ENCODE data around the gene FOSB. TPM values are rescaled to one million over a fixed set of nuclear protein-coding genes. Genes with fewer than 3 reads are reported as not detected.

Gene FOSB
- total and polyA plus RNA-seq, 4 donors = 7.9 to 24.2 (median 16.4) TPM

DNA sequence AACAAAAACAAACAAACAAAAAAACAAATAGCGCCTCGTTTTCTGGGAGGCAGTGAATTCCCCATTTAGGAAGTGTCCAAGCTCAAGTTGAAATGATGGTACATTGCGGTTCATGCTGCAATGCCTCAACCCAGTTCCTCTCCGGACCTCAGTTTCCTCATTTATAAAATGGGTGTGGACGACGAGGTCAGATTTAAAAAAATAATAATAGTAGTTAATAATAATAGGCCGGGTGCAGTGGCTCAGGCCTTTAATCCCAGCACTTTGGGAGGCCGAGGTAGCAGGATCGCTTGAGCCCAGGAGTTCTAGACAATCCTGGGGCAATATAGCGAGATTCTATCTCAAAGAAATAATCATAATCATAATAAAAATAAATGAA lies 28.6 kb upstream of the FOSB start:
- H3K4me3 ChIP-seq = no peak overlapping the region
- H3K9me3 ChIP-seq (ENCODE audit: control insufficient read depth in 4 of 4, insufficient read depth in 3 of 4, low read length in 3 of 4) = no peaks in the 10 kb centered on the region
- WGBS, 2 donors = 30 to 35% methylated on average over 10 of the region's 10 CpGs
- no peaks in the 10 kb centered on the region for H3K27me3 ChIP-seq (ENCODE audit: control insufficient read depth in 3 of 3, insufficient read depth in 3 of 3, low read length in 2 of 3)
- peak overlapping the region in 1 of 2 donors; percentile 42 for H3K9ac ChIP-seq (ENCODE audit: insufficient read depth in 1 of 2, low read length in 2 of 2)
- peaks cover 0 to 12% (median 3%) of the 10 kb centered on the region in 5 donors for H3K4me1 ChIP-seq (ENCODE audit: control insufficient read depth in 5 of 5, insufficient read depth in 5 of 5, low read length in 5 of 5)
- DNase-seq (no peak), ATAC-seq (ENCODE audit: insufficient read depth, low FRiP score) (no peak)
- H3K36me3 ChIP-seq (ENCODE audit: control insufficient read depth in 4 of 4, insufficient read depth in 4 of 4, low read length in 4 of 4) = no peaks in the 10 kb centered on the region
- H3K27ac ChIP-seq (ENCODE audit: low read depth in 1 of 2, low read length in 1 of 2) = peak overlapping the region in 1 of 2 donors; percentile 97
- TF ChIP-seq, protein P1, sequence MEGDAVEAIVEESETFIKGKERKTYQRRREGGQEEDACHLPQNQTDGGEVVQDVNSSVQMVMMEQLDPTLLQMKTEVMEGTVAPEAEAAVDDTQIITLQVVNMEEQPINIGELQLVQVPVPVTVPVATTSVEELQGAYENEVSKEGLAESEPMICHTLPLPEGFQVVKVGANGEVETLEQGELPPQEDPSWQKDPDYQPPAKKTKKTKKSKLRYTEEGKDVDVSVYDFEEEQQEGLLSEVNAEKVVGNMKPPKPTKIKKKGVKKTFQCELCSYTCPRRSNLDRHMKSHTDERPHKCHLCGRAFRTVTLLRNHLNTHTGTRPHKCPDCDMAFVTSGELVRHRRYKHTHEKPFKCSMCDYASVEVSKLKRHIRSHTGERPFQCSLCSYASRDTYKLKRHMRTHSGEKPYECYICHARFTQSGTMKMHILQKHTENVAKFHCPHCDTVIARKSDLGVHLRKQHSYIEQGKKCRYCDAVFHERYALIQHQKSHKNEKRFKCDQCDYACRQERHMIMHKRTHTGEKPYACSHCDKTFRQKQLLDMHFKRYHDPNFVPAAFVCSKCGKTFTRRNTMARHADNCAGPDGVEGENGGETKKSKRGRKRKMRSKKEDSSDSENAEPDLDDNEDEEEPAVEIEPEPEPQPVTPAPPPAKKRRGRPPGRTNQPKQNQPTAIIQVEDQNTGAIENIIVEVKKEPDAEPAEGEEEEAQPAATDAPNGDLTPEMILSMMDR (IDR thresholded peaks at IDR 0.05; ENCODE audit: control extremely low read depth, extremely low read depth) = no peak

DNA sequence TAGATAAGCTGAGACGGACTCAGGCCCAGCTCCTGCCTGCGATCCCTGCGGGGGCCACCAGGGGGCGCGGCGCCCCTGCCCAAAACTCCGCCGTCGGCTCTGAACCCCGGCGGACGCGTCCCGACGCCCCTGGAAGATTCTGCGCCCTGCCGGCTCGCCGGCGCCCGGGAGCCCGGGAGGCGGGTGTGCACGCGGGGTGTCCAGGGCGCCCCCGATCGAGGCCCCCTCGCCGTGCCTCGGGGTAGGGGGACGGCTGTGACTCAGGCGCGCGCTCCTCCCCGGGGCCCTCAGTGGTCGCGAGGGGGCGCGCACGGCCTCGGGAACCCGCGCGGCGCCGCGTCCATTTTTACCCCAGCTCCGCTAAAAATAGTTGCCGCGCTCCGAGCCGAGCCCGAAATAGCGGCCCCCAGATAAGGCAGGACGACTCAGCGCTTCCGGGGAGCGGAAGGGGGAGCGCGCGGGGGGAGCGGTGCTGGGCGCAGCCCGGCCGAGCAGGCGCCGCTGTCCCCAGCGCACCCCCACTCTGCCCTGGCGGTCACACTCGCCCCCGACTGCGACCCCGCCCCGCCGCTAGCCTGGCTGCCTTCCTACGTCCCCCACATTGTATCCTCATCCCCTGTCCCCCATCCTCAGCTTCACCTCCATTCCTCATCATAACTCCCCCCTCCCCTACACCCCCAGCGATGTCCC lies 28.1 kb upstream of the FOSB start:
- WGBS, 2 donors = 1% methylated on average over 55 to 78 of the region's 78 CpGs
- DNase-seq (peak; percentile 88 to 91 (median 89)), ATAC-seq (ENCODE audit: insufficient read depth, low FRiP score) (peak; percentile 71)
- TF ChIP-seq, protein P1 (IDR thresholded peaks at IDR 0.05; ENCODE audit: control extremely low read depth, extremely low read depth) = peak; percentile 91
- Histone ChIP-seq H3K9me3 (ENCODE audit: control insufficient read depth in 4 of 4, insufficient read depth in 3 of 4, low read length in 3 of 4) (no peaks in the 10 kb centered on the region), H3K4me3 (peak overlapping the region; percentile 44), H3K9ac (ENCODE audit: insufficient read depth in 1 of 2, low read length in 2 of 2) (peak overlapping the region; percentile 42 to 46), H3K36me3 (ENCODE audit: control insufficient read depth in 4 of 4, insufficient read depth in 4 of 4, low read length in 4 of 4) (no peaks in the 10 kb centered on the region), H3K4me1 (ENCODE audit: control insufficient read depth in 5 of 5, insufficient read depth in 5 of 5, low read length in 5 of 5) (peaks cover 1 to 16% (median 7%) of the 10 kb centered on the region in 5 donors), H3K27ac (ENCODE audit: low read depth in 1 of 2, low read length in 1 of 2) (peak overlapping the region; percentile 94 to 97), H3K27me3 (ENCODE audit: control insufficient read depth in 3 of 3, insufficient read depth in 3 of 3, low read length in 2 of 3) (no peaks in the 10 kb centered on the region)

DNA sequence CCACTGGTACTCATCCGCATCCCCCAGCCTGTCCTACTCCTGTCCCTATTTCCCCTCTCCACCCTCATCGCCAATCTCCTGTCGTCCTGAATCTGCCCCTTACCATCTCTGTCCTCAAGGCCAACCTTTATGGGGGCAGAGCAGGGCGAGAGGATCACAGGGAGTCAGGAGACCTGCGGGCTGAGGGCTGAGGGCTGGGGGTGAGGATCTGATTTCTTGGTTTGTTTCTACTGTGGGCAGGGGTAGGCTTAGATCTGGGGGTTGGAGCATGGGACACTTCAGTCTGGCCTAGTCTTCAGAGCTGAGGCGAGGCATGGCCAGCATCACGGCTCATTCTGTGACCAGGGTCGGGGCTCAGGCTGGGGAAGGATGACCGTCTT lies 27.5 kb upstream of the FOSB start:
- no peak overlapping the region for H3K4me3 ChIP-seq
- H3K36me3 ChIP-seq (ENCODE audit: control insufficient read depth in 4 of 4, insufficient read depth in 4 of 4, low read length in 4 of 4) = no peaks in the 10 kb centered on the region
- H3K9ac ChIP-seq (ENCODE audit: insufficient read depth in 1 of 2, low read length in 2 of 2) = peak overlapping the region; percentile 26 to 46
- H3K4me1 ChIP-seq (ENCODE audit: control insufficient read depth in 5 of 5, insufficient read depth in 5 of 5, low read length in 5 of 5) = peaks cover 5 to 18% (median 8%) of the 10 kb centered on the region in 5 donors
- H3K27ac ChIP-seq (ENCODE audit: low read depth in 1 of 2, low read length in 1 of 2) = peak overlapping the region; percentile 94 to 97
- H3K27me3 ChIP-seq (ENCODE audit: control insufficient read depth in 3 of 3, insufficient read depth in 3 of 3, low read length in 2 of 3) = no peaks in the 10 kb centered on the region
- TF ChIP-seq, protein P1 (IDR thresholded peaks at IDR 0.05; ENCODE audit: control extremely low read depth, extremely low read depth) = no peak
- H3K9me3 ChIP-seq (ENCODE audit: control insufficient read depth in 4 of 4, insufficient read depth in 3 of 4, low read length in 3 of 4) = no peaks in the 10 kb centered on the region
- WGBS, 2 donors = 69 to 71% methylated on average over 9 of the region's 9 CpGs
- no peak for ATAC-seq (ENCODE audit: insufficient read depth, low FRiP score)
- no peak for DNase-seq

All from lung (tissue), 12 donors.